H7 (cell line): ENCODE results near the gene VPS4A. TPM values are rescaled to one million over a fixed set of nuclear protein-coding genes. Genes with fewer than 3 reads are reported as not detected.
A peak's percentile ranks its signal among the peaks of the same experiment; 100 is the strongest.
"Not testable (repeated sequence)": the region's sequence is repeated elsewhere in the genome, so short reads cannot be mapped to it uniquely, and the experiment has no call there.

ENCODE experiments used
- DNase-seq: peaks from one replicate; pipeline ENCODE4 v3.0.0; 2012
- H3K27me3 ChIP-seq: 2 replicates; pipeline ENCODE4 v1.6.0; 2011; ENCODE audit warnings: mild to moderate bottlenecking, low read length; ENCODE audit not compliant: control insufficient read depth, insufficient read depth
- H3K36me3 ChIP-seq: replicated peaks from 2 replicates; pipeline ENCODE4 v1.5.1; 2011; ENCODE audit warnings: low read length; ENCODE audit not compliant: control insufficient read depth, insufficient read depth
- H3K4me3 ChIP-seq: 2 replicates; pipeline ENCODE4 v1.5.1; 2011; ENCODE audit warnings: low read depth, mild to moderate bottlenecking, control low read depth, low read length, moderate library complexity; ENCODE audit not compliant: insufficient read depth
- total RNA-seq: library from RNA; depleted of rRNA; stranded (reverse); fragments of >200 nt; shearing (Covaris generic); gene quantifications from 2 replicates; pipeline ENCODE4 v1.2.3, GENCODE V29; 2014; rRNA removed

Gene VPS4A
- total RNA-seq, result 28.2 and 33.2 TPM in 2 replicates

GRCh38 chr16:69310653-69311532 is at the start of gene VPS4A:
VPS4A (plus strand) TSS chr16:69311350; CDS start chr16:69311512, 162 bp downstream.
- no peaks in the 10 kb centered on the region for H3K27me3 ChIP-seq
- peak within 1 kb of the TSS; percentile 91 for H3K4me3 ChIP-seq

GRCh38 chr16:69266334-69267063 is 44.7 kb upstream of the VPS4A start:
- no peak overlapping the region for H3K4me3 ChIP-seq
- no peaks in the 10 kb centered on the region; the same call in 1 of the 2 replicates for H3K36me3 ChIP-seq
- no peak for DNase-seq
- H3K27me3 ChIP-seq, result no peaks in the 10 kb centered on the region

More at GRCh38 chr16:69310653-69311532, at the start of gene VPS4A:
- H3K36me3 ChIP-seq, result peaks cover 8% of the 10 kb centered on the region
- DNase-seq, result peak; percentile 99

GRCh38 chr16:69267633-69268032 is 43.5 kb upstream of the VPS4A start:
- H3K4me3 ChIP-seq, result no peak overlapping the region

GRCh38 chr16:69270395-69270794 is 40.8 kb upstream of the VPS4A start:
- H3K4me3 ChIP-seq, result no peak overlapping the region
- H3K36me3 ChIP-seq, result no peaks in the 10 kb centered on the region; the same call in 1 of the 2 replicates
- DNase-seq, result no peak
- H3K27me3 ChIP-seq, result no peaks in the 10 kb centered on the region

More at GRCh38 chr16:69267633-69268032, 43.5 kb upstream of the VPS4A start:
- Histone ChIP-seq H3K36me3 (no peaks in the 10 kb centered on the region), H3K27me3 (no peaks in the 10 kb centered on the region)
- DNase-seq, result no peak

- H3K4me3 ChIP-seq, result no peak overlapping the region
- no peaks in the 10 kb centered on the region for H3K27me3 ChIP-seq
- DNase-seq, result no peak
- H3K36me3 ChIP-seq, result no peaks in the 10 kb centered on the region; the same call in 1 of the 2 replicates
These were observed 40.3 kb upstream of the VPS4A start for GRCh38 chr16:69270831-69271230.

GRCh38 chr16:69273009-69273408 is 38.1 kb upstream of the VPS4A start:
- DNase-seq, result no peak
- Histone ChIP-seq H3K36me3 (no peaks in the 10 kb centered on the region; the same call in 1 of the 2 replicates), H3K27me3 (no peaks in the 10 kb centered on the region), H3K4me3 (no peak overlapping the region)

- no peaks in the 10 kb centered on the region for H3K27me3 ChIP-seq
- DNase-seq, result no peak
These were observed 36.4 kb upstream of the VPS4A start for GRCh38 chr16:69274699-69275235.

GRCh38 chr16:69276148-69277115 is 34.7 kb upstream of the VPS4A start:
- no peak for DNase-seq
- Histone ChIP-seq H3K36me3 (no peaks in the 10 kb centered on the region; the same call in 1 of the 2 replicates), H3K27me3 (no peaks in the 10 kb centered on the region), H3K4me3 (no peak overlapping the region)

More at GRCh38 chr16:69274699-69275235, 36.4 kb upstream of the VPS4A start:
- Histone ChIP-seq H3K4me3 (no peak overlapping the region), H3K36me3 (no peaks in the 10 kb centered on the region; the same call in 1 of the 2 replicates)

GRCh38 chr16:69277413-69277812 is 33.7 kb upstream of the VPS4A start:
- Histone ChIP-seq H3K4me3 (no peak overlapping the region), H3K36me3 (no peaks in the 10 kb centered on the region; the same call in 1 of the 2 replicates), H3K27me3 (no peaks in the 10 kb centered on the region)
- DNase-seq, result no peak

- Histone ChIP-seq H3K27me3 (no peaks in the 10 kb centered on the region), H3K36me3 (no peaks in the 10 kb centered on the region; the same call in none of the 2 replicates), H3K4me3 (no peak overlapping the region)
- DNase-seq, result no peak
These were observed 27.3 kb upstream of the VPS4A start for GRCh38 chr16:69283851-69284250.

GRCh38 chr16:69285240-69285639 is 25.9 kb upstream of the VPS4A start:
- no peak for DNase-seq
- Histone ChIP-seq H3K36me3 (no peaks in the 10 kb centered on the region; the same call in none of the 2 replicates), H3K4me3 (no peak overlapping the region), H3K27me3 (no peaks in the 10 kb centered on the region)

- Histone ChIP-seq H3K27me3 (no peaks in the 10 kb centered on the region), H3K4me3 (no peak overlapping the region), H3K36me3 (no peaks in the 10 kb centered on the region; the same call in none of the 2 replicates)
- DNase-seq, result peak; percentile 24
These were observed 24.0 kb upstream of the VPS4A start for GRCh38 chr16:69286941-69287713.

GRCh38 chr16:69291657-69292056 is 19.5 kb upstream of the VPS4A start:
- not testable (repeated sequence) for H3K27me3 ChIP-seq, H3K4me3 ChIP-seq, DNase-seq, H3K36me3 ChIP-seq
